8988T (cell line): ENCODE data around the gene PARD3B.

Experiments used
- DNase-seq: peaks from one replicate; pipeline ENCODE4 v3.0.0; 2011

The PARD3B gene

GRCh38 chr2:204853905-204854304 is 308.6 kb downstream of the PARD3B start:
- no peak for DNase-seq

GRCh38 chr2:204860274-204860673 is 315.0 kb downstream of the PARD3B start:
- DNase-seq = no peak

- DNase-seq = no peak
These were observed 317.5 kb downstream of the PARD3B start for GRCh38 chr2:204862809-204863208.

- no peak for DNase-seq
These were observed 318.1 kb downstream of the PARD3B start for GRCh38 chr2:204863336-204863735.

- no peak for DNase-seq
These were observed 324.0 kb downstream of the PARD3B start for GRCh38 chr2:204869132-204869823.

- DNase-seq = no peak
These were observed 324.8 kb downstream of the PARD3B start for GRCh38 chr2:204870053-204870452.

- DNase-seq = no peak
These were observed 326.1 kb downstream of the PARD3B start for GRCh38 chr2:204871231-204871953.

- DNase-seq = no peak
These were observed 331.0 kb downstream of the PARD3B start for GRCh38 chr2:204876311-204876710.

GRCh38 chr2:204877691-204878090 is 332.4 kb downstream of the PARD3B start:
- no peak for DNase-seq

GRCh38 chr2:204880928-204881327 is 335.7 kb downstream of the PARD3B start:
- no peak for DNase-seq

- no peak for DNase-seq
These were observed 336.4 kb downstream of the PARD3B start for GRCh38 chr2:204881655-204882054.

GRCh38 chr2:204885747-204886146 is 340.5 kb downstream of the PARD3B start:
- no peak for DNase-seq

- DNase-seq = no peak
These were observed 341.4 kb downstream of the PARD3B start for GRCh38 chr2:204886713-204887112.

- no peak for DNase-seq
These were observed 342.9 kb downstream of the PARD3B start for GRCh38 chr2:204888222-204888621.

GRCh38 chr2:204890680-204891079 is 345.4 kb downstream of the PARD3B start:
- no peak for DNase-seq

- DNase-seq = no peak
These were observed 346.5 kb downstream of the PARD3B start for GRCh38 chr2:204891739-204892138.

- DNase-seq = no peak
These were observed 347.4 kb downstream of the PARD3B start for GRCh38 chr2:204892506-204893255.

- no peak for DNase-seq
These were observed 350.9 kb downstream of the PARD3B start for GRCh38 chr2:204896146-204896545.

- no peak for DNase-seq
These were observed 352.3 kb downstream of the PARD3B start for GRCh38 chr2:204897561-204897960.

- no peak for DNase-seq
These were observed 353.8 kb downstream of the PARD3B start for GRCh38 chr2:204898928-204899640.

GRCh38 chr2:204899983-204900382 is 354.7 kb downstream of the PARD3B start:
- no peak for DNase-seq

- DNase-seq = no peak
These were observed 355.2 kb downstream of the PARD3B start for GRCh38 chr2:204900487-204900886.

GRCh38 chr2:204900910-204901309 is 355.6 kb downstream of the PARD3B start:
- DNase-seq = no peak
